Measurements from ENCODE around the gene ADSL. TPM values are rescaled to one million over a fixed set of nuclear protein-coding genes. Genes with fewer than 3 reads are reported as not detected.

Gene ADSL
- total RNA-seq, 4 donors from 2014 or later = 32.0 to 98.1 (median 77.8) TPM

DNA sequence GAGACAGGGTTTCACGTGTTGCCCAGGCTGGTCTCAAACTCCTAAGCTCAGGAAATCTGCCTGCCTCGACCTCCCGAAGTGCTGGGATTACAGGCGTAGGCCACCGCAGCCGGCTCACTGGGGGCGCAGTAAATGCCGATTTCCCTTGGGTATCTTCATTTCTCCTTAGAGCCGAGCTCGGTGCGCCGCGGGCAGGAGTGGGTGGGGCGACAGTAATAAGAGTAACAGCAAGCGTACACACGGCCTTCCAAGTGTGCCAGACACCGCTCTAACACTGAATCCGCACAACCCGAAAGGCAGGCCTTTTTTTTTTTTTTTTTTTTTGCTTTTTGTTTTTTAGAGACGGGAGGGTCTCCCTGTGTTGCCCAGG, 500 bp upstream of the ADSL start:
- peaks cover 15 to 36% (median 20%) of the 10 kb centered on the region in 3 donors for H3K4me1 ChIP-seq
- H3K36me3 ChIP-seq = peaks cover 0 to 26% (median 10%) of the 10 kb centered on the region in 3 donors
- no peaks in the 10 kb centered on the region for H3K27me3 ChIP-seq
- TF ChIP-seq POLR2A (IDR thresholded peaks at IDR 0.05) = no peak
- TF ChIP-seq, protein P1, sequence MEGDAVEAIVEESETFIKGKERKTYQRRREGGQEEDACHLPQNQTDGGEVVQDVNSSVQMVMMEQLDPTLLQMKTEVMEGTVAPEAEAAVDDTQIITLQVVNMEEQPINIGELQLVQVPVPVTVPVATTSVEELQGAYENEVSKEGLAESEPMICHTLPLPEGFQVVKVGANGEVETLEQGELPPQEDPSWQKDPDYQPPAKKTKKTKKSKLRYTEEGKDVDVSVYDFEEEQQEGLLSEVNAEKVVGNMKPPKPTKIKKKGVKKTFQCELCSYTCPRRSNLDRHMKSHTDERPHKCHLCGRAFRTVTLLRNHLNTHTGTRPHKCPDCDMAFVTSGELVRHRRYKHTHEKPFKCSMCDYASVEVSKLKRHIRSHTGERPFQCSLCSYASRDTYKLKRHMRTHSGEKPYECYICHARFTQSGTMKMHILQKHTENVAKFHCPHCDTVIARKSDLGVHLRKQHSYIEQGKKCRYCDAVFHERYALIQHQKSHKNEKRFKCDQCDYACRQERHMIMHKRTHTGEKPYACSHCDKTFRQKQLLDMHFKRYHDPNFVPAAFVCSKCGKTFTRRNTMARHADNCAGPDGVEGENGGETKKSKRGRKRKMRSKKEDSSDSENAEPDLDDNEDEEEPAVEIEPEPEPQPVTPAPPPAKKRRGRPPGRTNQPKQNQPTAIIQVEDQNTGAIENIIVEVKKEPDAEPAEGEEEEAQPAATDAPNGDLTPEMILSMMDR (IDR thresholded peaks at IDR 0.05) = no peak
- H3K4me3 ChIP-seq = peak overlapping the region; percentile 50 to 85 (median 66)
- H3K9me3 ChIP-seq = no peaks in the 10 kb centered on the region
- whole genome bisulfite sequencing, 2 donors = 0 to 1% methylated on average over 12 to 15 of the region's 20 CpGs
- peak overlapping the region; percentile 79 to 92 (median 87) for H3K27ac ChIP-seq
- intact Hi-C loops (cut with DNase I) = loop anchor here (5.0 to 10.0 kb wide), 2 partner anchors 303 to 801 kb away; no protein-coding TSS in a partner anchor
- DNase-seq = no peak

DNA sequence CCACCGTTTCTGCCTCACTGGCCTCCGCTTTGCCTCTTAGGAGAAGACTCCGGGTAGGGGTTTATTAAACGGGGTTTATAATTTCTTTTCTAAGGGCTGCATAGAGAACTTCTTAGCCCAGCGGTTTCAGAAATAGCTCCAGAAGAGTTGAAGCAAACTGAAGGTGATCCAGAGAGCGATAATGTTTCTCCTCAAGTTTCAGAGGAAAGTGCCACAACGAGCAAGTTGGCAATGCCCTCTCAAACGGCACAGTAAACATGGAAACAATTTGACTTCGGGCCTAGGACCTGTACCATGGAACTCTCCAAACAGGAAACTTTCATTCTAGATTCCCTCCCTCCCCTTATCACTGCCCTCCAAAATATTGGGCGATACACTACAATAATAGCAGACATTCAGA, 1.0 kb downstream of the ADSL start:
- no peak for DNase-seq
- Histone ChIP-seq H3K4me1 (peaks cover 15 to 36% (median 20%) of the 10 kb centered on the region in 3 donors), H3K4me3 (peak overlapping the region; percentile 50 to 85 (median 66)), H3K27ac (peak overlapping the region; percentile 79 to 92 (median 87)), H3K27me3 (no peaks in the 10 kb centered on the region), H3K9me3 (no peaks in the 10 kb centered on the region), H3K36me3 (peaks cover 0 to 41% (median 20%) of the 10 kb centered on the region in 3 donors)
- intact Hi-C loops (cut with DNase I) = loop anchor here (5.0 to 10.0 kb wide), 2 partner anchors 305 to 802 kb away; no protein-coding TSS in a partner anchor
- no peak for TF ChIP-seq POLR2A (IDR thresholded peaks at IDR 0.05)
- TF ChIP-seq, protein P1 (IDR thresholded peaks at IDR 0.05) = no peak
- WGBS, 2 donors = 11 to 12% methylated on average over 10 of the region's 10 CpGs

DNA sequence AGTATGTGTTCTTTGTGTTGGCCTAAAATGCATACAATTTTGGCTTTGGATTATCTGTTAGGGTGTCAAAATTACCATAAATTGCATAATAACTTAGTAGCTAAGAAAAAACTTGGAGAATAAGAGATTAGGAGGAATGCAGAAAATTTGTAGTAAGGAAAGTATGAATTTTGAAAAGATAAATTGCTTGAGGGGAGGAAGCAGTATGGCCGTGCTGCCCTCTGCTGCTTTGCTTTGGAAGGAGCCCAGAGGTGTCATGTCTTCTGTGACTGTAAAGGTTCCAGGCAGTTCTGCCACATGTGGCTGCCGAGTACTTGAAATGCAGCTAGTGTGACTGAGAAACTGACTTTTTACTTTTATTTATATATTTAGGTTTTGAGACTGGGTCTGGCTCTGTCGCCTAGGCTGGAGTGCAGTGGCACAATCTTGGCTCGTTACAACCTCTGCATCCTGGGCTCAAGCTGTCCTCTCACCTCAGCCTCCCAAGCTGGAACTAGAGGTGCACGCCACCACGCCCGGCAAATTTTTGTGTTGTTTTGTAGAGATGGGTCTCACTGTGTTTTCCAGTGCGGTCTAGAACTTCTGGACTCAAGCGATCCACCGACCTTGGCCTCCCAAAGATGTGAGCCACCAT, 1.8 kb downstream of the ADSL start:
- Histone ChIP-seq H3K36me3 (peaks cover 0 to 49% (median 20%) of the 10 kb centered on the region in 3 donors), H3K4me3 (peak overlapping the region in 1 of 4 donors; percentile 73), H3K4me1 (peaks cover 15 to 36% (median 20%) of the 10 kb centered on the region in 3 donors), H3K27me3 (no peaks in the 10 kb centered on the region), H3K27ac (peak overlapping the region in 2 of 4 donors; percentile 88 to 92), H3K9me3 (no peaks in the 10 kb centered on the region)
- TF ChIP-seq, protein P1 (IDR thresholded peaks at IDR 0.05) = peak; percentile 39 to 76 (median 71)
- no peak for TF ChIP-seq POLR2A (IDR thresholded peaks at IDR 0.05)
- WGBS, 2 donors = 54 to 57% methylated on average over 10 of the region's 10 CpGs
- no peak for DNase-seq
- intact Hi-C loops (cut with DNase I) = loop anchor here (5.0 to 10.0 kb wide), 2 partner anchors 306 to 803 kb away; no protein-coding TSS in a partner anchor

DNA sequence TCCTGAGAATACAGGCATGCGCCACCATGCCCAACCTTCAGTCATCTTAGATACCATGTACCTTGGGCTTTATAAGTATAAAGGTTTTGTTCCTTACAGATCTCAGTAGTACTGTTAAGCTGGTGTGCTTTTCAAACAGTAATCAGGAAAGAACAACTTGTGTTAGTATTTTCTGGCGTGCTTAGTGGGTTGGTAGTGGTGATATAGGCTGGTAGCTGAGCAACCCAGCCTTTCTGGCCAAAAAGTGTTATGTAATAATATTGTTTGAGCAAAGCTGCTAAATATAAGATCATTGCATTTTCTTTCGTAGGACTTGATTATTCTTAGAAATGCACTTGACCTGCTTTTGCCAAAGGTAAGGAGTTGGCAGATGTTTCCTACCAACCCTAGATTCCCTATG, 6.5 kb downstream of the ADSL start:
- intact Hi-C loops (cut with DNase I) = no loop called here
- H3K9me3 ChIP-seq = no peaks in the 10 kb centered on the region
- H3K36me3 ChIP-seq = peaks cover 1 to 96% (median 24%) of the 10 kb centered on the region in 3 donors
- H3K4me1 ChIP-seq = peaks cover 5 to 14% (median 8%) of the 10 kb centered on the region in 3 donors
- 80 to 85% methylated on average over 3 of the region's 3 CpGs for whole genome bisulfite sequencing, 2 donors
- TF ChIP-seq, protein P1 (IDR thresholded peaks at IDR 0.05) = no peak
- no peak for TF ChIP-seq POLR2A (IDR thresholded peaks at IDR 0.05)
- DNase-seq = no peak
- H3K27ac ChIP-seq = no peak overlapping the region
- no peaks in the 10 kb centered on the region for H3K27me3 ChIP-seq
- H3K4me3 ChIP-seq = no peak overlapping the region

DNA sequence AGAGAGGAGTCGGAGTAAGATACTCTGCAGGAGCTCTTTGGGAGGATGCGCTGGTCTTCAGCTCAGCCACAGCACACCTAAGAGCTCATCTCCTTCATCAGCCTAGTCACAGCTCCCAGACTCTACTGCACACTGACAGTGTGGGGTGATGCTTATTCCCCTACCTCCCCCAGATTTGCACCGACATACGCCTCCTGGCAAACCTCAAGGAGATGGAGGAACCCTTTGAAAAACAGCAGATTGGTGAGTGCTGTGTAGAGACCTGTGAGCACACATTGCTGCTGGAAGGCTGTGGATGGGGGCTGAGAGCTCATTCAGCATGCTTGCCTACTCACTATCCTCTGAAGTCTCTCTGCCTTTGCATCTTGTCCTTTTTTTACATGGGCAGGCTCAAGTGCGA, 14.8 kb downstream of the ADSL start:
- Histone ChIP-seq H3K9me3 (no peaks in the 10 kb centered on the region), H3K4me1 (no peaks in the 10 kb centered on the region), H3K4me3 (no peak overlapping the region), H3K36me3 (peaks cover 49 to 100% (median 65%) of the 10 kb centered on the region in 3 donors), H3K27ac (no peak overlapping the region), H3K27me3 (no peaks in the 10 kb centered on the region)
- WGBS, 2 donors = 94% methylated on average over 3 of the region's 5 CpGs
- intact Hi-C loops (cut with DNase I) = no loop called here
- TF ChIP-seq POLR2A (IDR thresholded peaks at IDR 0.05) = no peak
- TF ChIP-seq, protein P1 (IDR thresholded peaks at IDR 0.05) = no peak
- DNase-seq = no peak
